A673 (cell line): ENCODE data around the gene DACH2. TPM values are rescaled to one million over a fixed set of nuclear protein-coding genes. Genes with fewer than 3 reads are reported as not detected.

Experiments
- BruUV-seq: library from RNA; stranded (reverse); fragments of 400-500 nt; replicated peaks from 2 replicates; lab custom pipeline; 2021; lab: Mats Ljungman, UMichigan
- CTCF ChIA-PET: fragments of 300-600 bp; sonication (Branson Sonifier 250); formaldehyde crosslinking; loops from one replicate; lab custom pipeline; 2022; ENCODE audit warnings: antibody characterized with exemption; lab: Charles Lee
- POLR2A ChIA-PET: fragments of 300-600 bp; sonication (Branson Sonifier 250); formaldehyde crosslinking; loops from one replicate; lab custom pipeline; 2022; ENCODE audit warnings: antibody characterized with exemption; ENCODE audit not compliant: low non-redundant PET; lab: Charles Lee
- DNase-seq: peaks from one replicate; pipeline ENCODE4 v3.0.0-alpha.2; 2015; ENCODE audit warnings: low spot score
- H3K27ac ChIP-seq: fragments of 200-600 bp; sonication (generic); 2 replicates; pipeline ENCODE4 v1.5.1; 2016; ENCODE audit warnings: mixed run types, low read depth, mild to moderate bottlenecking, mixed read lengths, antibody characterized with exemption, low read length; ENCODE audit not compliant: poor library complexity, severe bottlenecking
- H3K27me3 ChIP-seq: fragments of 200-600 bp; sonication (generic); replicated peaks from 2 replicates; pipeline ENCODE4 v1.6.1; 2017; ENCODE audit warnings: mixed run types, low read depth, mild to moderate bottlenecking, mixed read lengths, antibody characterized with exemption, low read length; ENCODE audit not compliant: insufficient read depth, poor library complexity
- H3K36me3 ChIP-seq: fragments of 200-600 bp; sonication (generic); 2 replicates; pipeline ENCODE4 v1.6.1; 2016; ENCODE audit warnings: mixed run types, mild to moderate bottlenecking, mixed read lengths, antibody characterized with exemption, low read length; ENCODE audit not compliant: insufficient read depth, poor library complexity, severe bottlenecking
- H3K4me1 ChIP-seq: fragments of 200-600 bp; sonication (generic); 2 replicates; pipeline ENCODE4 v1.6.1; 2017; ENCODE audit warnings: mixed run types, mild to moderate bottlenecking, mixed read lengths, antibody characterized with exemption, low read length; ENCODE audit not compliant: insufficient read depth, poor library complexity, severe bottlenecking
- H3K4me3 ChIP-seq: fragments of 200-600 bp; sonication (generic); 2 replicates; pipeline ENCODE4 v1.5.1; 2016; ENCODE audit warnings: low read depth, mixed run types, mild to moderate bottlenecking, mixed read lengths, low read length; ENCODE audit not compliant: poor library complexity, severe bottlenecking
- H3K9me3 ChIP-seq: fragments of 200-600 bp; sonication (generic); 2 replicates; pipeline ENCODE4 v1.6.1; 2016; ENCODE audit warnings: mixed run types, low read depth, mild to moderate bottlenecking, mixed read lengths, antibody characterized with exemption, low read length; ENCODE audit not compliant: poor library complexity, severe bottlenecking
- CTCF ChIP-seq: fragments of 300-800, 200-600 bp; sonication (generic); conservative IDR thresholded peaks from 2 replicates; pipeline ENCODE4 v1.5.1; 2017; ENCODE audit warnings: low read depth, mild to moderate bottlenecking, antibody characterized with exemption, low read length, moderate library complexity, mixed read lengths
- EZH2 ChIP-seq: fragments of 200-600 bp; sonication (generic); IDR thresholded peaks from 2 replicates; pipeline ENCODE4 v1.6.1; 2017; ENCODE audit warnings: borderline replicate concordance, low read depth, mild to moderate bottlenecking, mixed read lengths, antibody characterized with exemption, low read length; ENCODE audit not compliant: poor library complexity, severe bottlenecking
- intact Hi-C: fragments of 100-400 bp; cut with micrococcal nuclease; formaldehyde crosslinking; loops from one replicate; pipeline ENCODE4 v1.10.0; 2022; ENCODE audit not compliant: unreplicated experiment
- total RNA-seq: library from RNA; stranded (reverse); gene quantifications from 2 replicates; pipeline ENCODE4 v1.2.3, GENCODE V29; 2021

Gene DACH2
- total RNA-seq, 1 experiment from 2014 or later: not detected

- BruUV-seq: no TSS peak
- intact Hi-C loops: no loop called here
- ChIA-PET POLR2A (no interaction called here), CTCF (no interaction called here)
- Histone ChIP-seq H3K27me3 (no peaks in the 10 kb centered on the region), H3K4me1 (no peaks in the 10 kb centered on the region), H3K27ac (no peak overlapping the region), H3K36me3 (no peaks in the 10 kb centered on the region), H3K9me3 (no peaks in the 10 kb centered on the region), H3K4me3 (no peak overlapping the region)
- DNase-seq: no peak
- TF ChIP-seq EZH2 (no peak), CTCF (no peak)
Observed at GRCh38 chrX:86747091-86747490, 598.8 kb downstream of the DACH2 start.

- CTCF ChIA-PET: no interaction called here
- Histone ChIP-seq H3K4me1 (no peaks in the 10 kb centered on the region), H3K27me3 (no peaks in the 10 kb centered on the region), H3K4me3 (no peak overlapping the region), H3K27ac (no peak overlapping the region), H3K36me3 (no peaks in the 10 kb centered on the region), H3K9me3 (peaks cover 6% of the 10 kb centered on the region)
- BruUV-seq: no TSS peak
- intact Hi-C loops: no loop called here
- POLR2A ChIA-PET: no interaction called here
- no peak for DNase-seq
- TF ChIP-seq EZH2 (no peak), CTCF (no peak)
Observed at GRCh38 chrX:86805241-86805640, 657.0 kb downstream of the DACH2 start.

- Histone ChIP-seq H3K9me3 (peaks cover 6% of the 10 kb centered on the region), H3K4me1 (no peaks in the 10 kb centered on the region), H3K27me3 (no peaks in the 10 kb centered on the region), H3K27ac (no peak overlapping the region), H3K36me3 (no peaks in the 10 kb centered on the region), H3K4me3 (no peak overlapping the region)
- peak; percentile 23 for DNase-seq
- peak; percentile 51 for TF ChIP-seq CTCF
- TF ChIP-seq EZH2: no peak
- CTCF ChIA-PET: no interaction called here
- BruUV-seq: no TSS peak
- intact Hi-C loops: loop anchor here (2.0 kb wide), 1 partner anchor 140 kb away; no protein-coding TSS in a partner anchor
- POLR2A ChIA-PET: no interaction called here
Observed at GRCh38 chrX:86806786-86807185, 658.5 kb downstream of the DACH2 start.
